Gastroesophageal sphincter (tissue), 4 donors: ENCODE results near the gene HPCAL1. TPM values are rescaled to one million over a fixed set of nuclear protein-coding genes. Genes with fewer than 3 reads are reported as not detected.

Source experiments
- ATAC-seq: fragments of 150-250 bp; one replicate; pipeline ENCODE4 v1.9.1; 2016; ENCODE audit warnings: mild to moderate bottlenecking, moderate library complexity
- H3K27ac ChIP-seq, 4 donors: fragments of 200-600 bp; sonication (generic) in 3 of 4; 1 replicate in 3 of 4; 2 replicates in 1 of 4; pipeline ENCODE4 v1.5.1; 2016 to 2019
- H3K27me3 ChIP-seq: fragments of 200-600 bp; sonication (generic); one replicate; pipeline ENCODE4 v1.5.1; 2019
- H3K36me3 ChIP-seq, 2 donors: fragments of 200-600 bp; sonication (generic); one replicate each; pipeline ENCODE4 v1.5.1; 2019; ENCODE audit warnings: control low read depth in 1 of 2
- H3K4me1 ChIP-seq, 3 donors: fragments of 200-600 bp; sonication (generic); 1 replicate in 2 of 3; 2 replicates in 1 of 3; pipeline ENCODE4 v1.5.1; 2016 to 2019; ENCODE audit warnings: control low read depth in 2 of 3
- H3K4me3 ChIP-seq, 2 donors: fragments of 200-600 bp; sonication (generic); one replicate each; pipeline ENCODE4 v1.5.1; 2019; ENCODE audit warnings: mild to moderate bottlenecking in 1 of 2, moderate library complexity in 1 of 2
- H3K9me3 ChIP-seq, 3 donors: fragments of 200-600 bp; sonication (generic); one replicate each; pipeline ENCODE4 v1.5.1; 2017 to 2019; ENCODE audit warnings: control low read depth in 2 of 3
- CTCF ChIP-seq, 4 experiments: fragments of 200-600 bp in 2 of 4; fragments of 450-650 bp in 2 of 4; sonication (generic) in 1 of 4; IDR thresholded peaks; one replicate each; pipeline ENCODE4 v1.5.1; 2017 to 2019; ENCODE audit warnings: antibody characterized with exemption in 4 of 4, mild to moderate bottlenecking in 2 of 4, moderate library complexity in 2 of 4
- EP300 ChIP-seq: sonication (generic); formaldehyde crosslinking; IDR thresholded peaks from one replicate; pipeline ENCODE4 v1.6.1; 2017; ENCODE audit warnings: antibody characterized with exemption, mild to moderate bottlenecking
- POLR2A ChIP-seq, 2 donors: fragments of 450-650 bp; IDR thresholded peaks; one replicate each; pipeline ENCODE4 v1.6.1; 2017; ENCODE audit warnings: antibody characterized with exemption in 2 of 2, mild to moderate bottlenecking in 2 of 2, moderate library complexity in 1 of 2
- POLR2AphosphoS5 ChIP-seq: sonication (generic); formaldehyde crosslinking; IDR thresholded peaks from one replicate; pipeline ENCODE4 v1.6.1; 2017; ENCODE audit warnings: antibody characterized with exemption
- WGBS, 2 donors: methylation state at CpG; one replicate each; pipeline ENCODE4 v1.1.5; 2018; ENCODE audit warnings: low coverage in 1 of 2; 5-methylcytosine and 5-hydroxymethylcytosine counted together
- total RNA-seq, 4 donors: library from RNA; depleted of rRNA; stranded (reverse); fragments of >200 nt; gene quantifications; one replicate each; pipeline ENCODE4 v1.1.0, GENCODE V29; 2016

HPCAL1 gene
- total RNA-seq, 4 donors from 2014 or later: 17.0 to 42.1 (median 29.8) TPM

GRCh38 chr2:10271509-10271908, 31.2 kb upstream of the HPCAL1 start:
- WGBS, 2 donors: 82 to 85% methylated on average over 6 to 10 of the region's 15 CpGs
- ATAC-seq: no peak
- H3K9me3 ChIP-seq: no peaks in the 10 kb centered on the region
- H3K27ac ChIP-seq: no peak overlapping the region
- H3K4me1 ChIP-seq: no peaks in the 10 kb centered on the region
- TF ChIP-seq POLR2AphosphoS5 (no peak), CTCF (IDR thresholded peaks at IDR 0.05) (no peak), POLR2A (IDR thresholded peaks at IDR 0.05) (no peak), EP300 (no peak)
- no peaks in the 10 kb centered on the region for H3K27me3 ChIP-seq
- H3K4me3 ChIP-seq: no peak overlapping the region
- H3K36me3 ChIP-seq: no peaks in the 10 kb centered on the region

GRCh38 chr2:10271946-10272345, 30.8 kb upstream of the HPCAL1 start:
- no peaks in the 10 kb centered on the region for H3K4me1 ChIP-seq
- no peak overlapping the region for H3K27ac ChIP-seq
- H3K9me3 ChIP-seq: no peaks in the 10 kb centered on the region
- TF ChIP-seq CTCF (IDR thresholded peaks at IDR 0.05): no peak
- no peak for TF ChIP-seq EP300
- no peak for TF ChIP-seq POLR2A (IDR thresholded peaks at IDR 0.05)
- TF ChIP-seq POLR2AphosphoS5: no peak
- H3K36me3 ChIP-seq: no peaks in the 10 kb centered on the region
- H3K27me3 ChIP-seq: no peaks in the 10 kb centered on the region
- no peak overlapping the region for H3K4me3 ChIP-seq
- WGBS, 2 donors: 83% methylated on average over 4 of the region's 6 CpGs; no CpG with 5 or more reads in 1 of the 2 donors
- ATAC-seq: no peak

GRCh38 chr2:10272464-10272863, 30.2 kb upstream of the HPCAL1 start:
- TF ChIP-seq CTCF (IDR thresholded peaks at IDR 0.05) (no peak), POLR2A (IDR thresholded peaks at IDR 0.05) (no peak), POLR2AphosphoS5 (no peak), EP300 (no peak)
- Histone ChIP-seq H3K36me3 (no peaks in the 10 kb centered on the region), H3K4me3 (no peak overlapping the region), H3K27me3 (no peaks in the 10 kb centered on the region), H3K4me1 (peaks cover 0 to under 1% (median 0%) of the 10 kb centered on the region in 3 donors), H3K9me3 (no peaks in the 10 kb centered on the region), H3K27ac (no peak overlapping the region)
- no peak for ATAC-seq
- WGBS, 2 donors: 90 to 100% methylated on average over 6 to 10 of the region's 10 CpGs

GRCh38 chr2:10273215-10274175, 29.2 kb upstream of the HPCAL1 start:
- H3K4me1 ChIP-seq: peaks cover 0 to 9% (median 0%) of the 10 kb centered on the region in 3 donors
- WGBS, 2 donors: 84 to 91% methylated on average over 9 to 10 of the region's 22 CpGs
- TF ChIP-seq CTCF (IDR thresholded peaks at IDR 0.05) (no peak), EP300 (no peak), POLR2A (IDR thresholded peaks at IDR 0.05) (no peak), POLR2AphosphoS5 (no peak)

GRCh38 chr2:10274376-10274775, 28.3 kb upstream of the HPCAL1 start:
- no peaks in the 10 kb centered on the region for H3K36me3 ChIP-seq
- no peak for ATAC-seq
- H3K27ac ChIP-seq: no peak overlapping the region
- 88 to 100% methylated on average over 4 to 5 of the region's 14 CpGs for WGBS, 2 donors
- H3K4me1 ChIP-seq: peaks cover 0 to 9% (median 0%) of the 10 kb centered on the region in 3 donors
- TF ChIP-seq CTCF (IDR thresholded peaks at IDR 0.05): no peak
- TF ChIP-seq POLR2A (IDR thresholded peaks at IDR 0.05): no peak
- no peak for TF ChIP-seq POLR2AphosphoS5
- TF ChIP-seq EP300: no peak
- H3K9me3 ChIP-seq: no peaks in the 10 kb centered on the region
- no peaks in the 10 kb centered on the region for H3K27me3 ChIP-seq
- no peak overlapping the region for H3K4me3 ChIP-seq

More at GRCh38 chr2:10273215-10274175, 29.2 kb upstream of the HPCAL1 start:
- ATAC-seq: no peak
- H3K27ac ChIP-seq: no peak overlapping the region
- no peaks in the 10 kb centered on the region for H3K27me3 ChIP-seq
- no peaks in the 10 kb centered on the region for H3K36me3 ChIP-seq
- H3K9me3 ChIP-seq: no peaks in the 10 kb centered on the region
- H3K4me3 ChIP-seq: no peak overlapping the region
